HuH-7.5 (cell line): ENCODE data around the gene LYPD8.
A peak's percentile ranks its signal among the peaks of the same experiment; 100 is the strongest.

ENCODE experiments used
- DNase-seq: peaks from one replicate; pipeline ENCODE4 v3.0.0; 2011; ENCODE audit warnings: low spot score

Gene LYPD8

DNA sequence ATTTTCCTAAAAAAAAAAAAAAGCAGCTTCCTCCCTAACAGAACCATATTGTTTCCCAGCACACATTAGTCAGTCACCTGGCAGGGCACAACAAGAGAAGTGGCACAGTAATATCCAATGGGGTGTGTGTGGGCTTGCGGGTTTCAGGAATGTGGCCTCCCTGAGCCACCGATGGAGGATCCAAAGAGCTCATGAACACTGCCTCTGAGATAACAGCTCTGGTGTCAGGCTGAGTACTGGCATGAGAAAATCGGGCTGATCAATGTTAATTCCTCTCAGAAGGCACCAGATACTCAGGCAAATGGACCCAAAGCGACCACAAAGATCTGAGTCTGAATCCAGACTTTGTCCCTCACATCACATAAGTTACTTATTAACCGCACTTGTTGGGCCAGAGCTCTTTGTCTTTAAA is 2.2 kb upstream of the LYPD8 start:
- DNase-seq: peak; percentile 52

DNA sequence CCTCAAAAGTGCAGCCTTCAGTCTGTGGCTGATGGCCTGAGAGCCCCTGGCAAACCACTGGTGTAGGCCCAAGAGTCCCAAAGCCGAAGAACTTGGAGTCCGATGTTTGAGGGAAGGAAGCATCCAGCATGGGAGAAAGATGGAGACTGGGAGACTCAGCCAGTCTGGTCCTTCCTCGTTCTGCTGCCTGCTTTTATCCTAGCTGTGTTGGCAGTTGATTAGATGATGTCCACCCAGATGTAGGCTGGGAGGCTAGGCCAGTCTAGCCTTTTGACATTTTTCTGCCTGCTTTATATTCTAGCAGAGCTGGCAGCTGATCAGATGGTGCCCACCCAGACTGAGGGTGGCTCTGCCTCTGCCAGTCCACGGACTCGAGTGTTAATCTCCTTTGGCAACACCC is 1.1 kb upstream of the LYPD8 start:
- DNase-seq: no peak

DNA sequence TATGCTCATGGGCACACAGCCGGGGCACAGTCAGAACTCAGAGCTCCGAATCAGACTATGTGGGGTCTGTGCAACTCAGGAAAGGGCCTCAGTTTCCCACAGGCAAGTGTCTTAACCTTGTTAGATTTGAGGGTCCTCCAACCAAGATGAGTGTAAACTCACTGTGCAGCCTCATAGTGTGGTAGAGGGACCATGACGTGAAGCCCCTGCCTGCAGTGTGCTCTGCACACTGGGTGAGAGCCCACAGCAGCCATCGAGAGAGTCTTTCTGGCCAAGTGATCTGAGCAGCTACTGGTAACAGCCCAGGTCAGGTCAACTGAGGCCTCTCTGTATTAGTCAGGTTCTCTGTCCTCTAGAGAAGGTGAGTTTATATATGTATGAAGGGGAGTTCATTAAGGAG is 592 bp upstream of the LYPD8 start:
- no peak for DNase-seq

DNA sequence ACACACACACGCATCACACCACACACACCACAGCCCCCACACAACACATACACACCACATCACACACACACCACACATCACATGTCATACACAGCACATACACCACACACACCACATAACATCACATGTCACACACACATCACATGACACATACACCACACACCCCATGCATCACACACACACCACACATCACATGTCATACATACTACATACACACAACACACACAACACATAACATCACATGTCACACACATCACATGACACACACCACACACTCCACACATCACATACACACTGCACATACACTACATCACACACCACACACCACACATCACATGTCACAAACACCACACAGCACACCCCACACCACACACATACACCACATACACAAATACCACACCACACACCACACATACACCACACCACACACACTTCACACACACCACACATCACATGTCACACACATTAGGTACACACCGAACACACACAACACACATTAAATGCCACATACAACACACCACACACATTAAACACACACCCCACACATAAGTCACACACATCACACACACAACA is 1.8 kb downstream of the LYPD8 start:
- DNase-seq: no peak

DNA sequence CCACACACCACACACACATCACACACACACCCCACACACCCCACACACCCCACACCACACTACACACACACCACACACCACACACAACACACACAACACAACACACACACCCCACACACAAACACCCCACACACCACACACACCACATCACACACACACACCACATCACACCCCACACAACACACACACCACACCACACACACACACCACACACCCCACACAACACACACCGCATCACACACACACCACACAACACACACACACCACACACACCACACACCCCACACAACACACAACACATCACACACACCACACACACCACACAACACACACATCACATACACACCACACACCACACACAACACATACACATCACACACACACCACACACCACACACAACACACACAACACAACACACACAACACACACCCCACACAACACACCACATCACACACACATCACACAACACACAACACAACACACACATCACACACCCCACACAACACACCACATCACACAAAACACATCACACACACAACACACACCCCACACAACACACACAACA is 2.4 kb downstream of the LYPD8 start:
- DNase-seq: no peak

DNA sequence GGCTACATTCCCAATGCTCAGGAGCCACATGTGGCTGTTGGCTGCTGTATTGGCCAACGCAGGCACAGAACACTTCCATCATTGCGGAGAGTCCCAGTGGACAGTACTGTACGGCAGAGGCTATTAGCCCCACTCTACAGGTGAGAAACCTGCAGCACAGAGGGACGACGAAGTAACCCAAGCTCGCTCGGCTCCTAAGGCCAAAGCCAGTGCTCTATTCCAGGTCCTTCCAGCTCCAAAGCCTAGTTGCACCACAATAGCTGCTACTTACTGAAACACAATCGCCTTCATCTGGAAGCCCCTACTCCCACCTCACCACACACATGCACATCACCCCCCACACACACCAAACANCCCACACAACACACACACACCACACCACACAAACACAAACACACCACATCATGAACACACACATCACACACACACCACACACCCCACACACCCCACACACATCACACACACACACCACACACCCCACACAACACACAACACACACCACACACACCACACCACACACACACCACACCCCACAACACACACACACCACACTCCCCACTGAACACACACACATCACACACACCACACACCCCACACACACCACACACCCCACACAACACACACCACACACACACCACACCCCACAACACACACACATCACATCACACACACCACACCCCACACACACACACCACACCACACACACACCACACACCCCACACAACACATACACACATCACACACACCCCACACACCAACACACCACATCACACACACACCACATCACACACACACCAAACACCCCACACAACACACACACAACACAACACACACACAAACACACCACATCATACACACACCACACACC is 3.2 kb downstream of the LYPD8 start:
- DNase-seq: no peak

DNA sequence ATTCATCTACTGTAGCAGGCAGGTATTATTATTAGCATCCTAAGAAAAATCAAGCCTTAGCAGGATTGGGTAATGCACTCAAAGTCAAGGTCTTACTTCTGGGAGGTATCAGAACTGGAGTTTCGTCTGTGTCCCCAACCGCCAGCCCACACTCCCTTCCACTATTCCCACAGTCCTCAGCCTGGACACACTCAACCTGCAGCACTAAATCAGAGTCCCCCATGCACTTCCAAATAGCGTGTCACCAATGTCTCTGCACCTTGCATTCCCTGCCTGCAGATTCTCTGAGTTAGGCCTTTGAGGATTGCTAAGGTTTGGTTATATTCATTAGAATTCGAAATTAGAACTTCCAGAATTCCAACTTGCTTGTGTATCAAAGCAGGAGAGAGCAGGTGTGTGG is 3.9 kb downstream of the LYPD8 start:
- no peak for DNase-seq

DNA sequence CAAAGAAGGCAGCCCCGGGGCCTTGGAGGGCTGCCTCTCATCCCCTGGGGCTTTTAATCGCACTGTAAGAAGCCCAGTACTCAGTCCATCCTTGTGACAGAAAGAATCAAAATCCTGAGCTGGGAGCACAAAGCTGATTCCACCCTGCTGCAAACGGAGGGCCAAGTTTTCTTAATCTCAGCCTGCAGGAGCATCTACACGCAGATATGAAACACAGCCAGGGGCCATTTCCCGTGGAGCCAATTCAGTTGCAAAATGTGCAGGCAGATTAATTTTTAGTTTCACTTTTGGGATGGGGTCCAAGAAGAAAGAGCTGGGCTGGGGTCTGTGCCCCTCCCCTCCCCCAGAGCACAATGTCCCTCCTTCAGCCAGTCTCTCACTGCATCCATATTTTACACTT is 4.4 kb downstream of the LYPD8 start:
- DNase-seq: no peak

DNA sequence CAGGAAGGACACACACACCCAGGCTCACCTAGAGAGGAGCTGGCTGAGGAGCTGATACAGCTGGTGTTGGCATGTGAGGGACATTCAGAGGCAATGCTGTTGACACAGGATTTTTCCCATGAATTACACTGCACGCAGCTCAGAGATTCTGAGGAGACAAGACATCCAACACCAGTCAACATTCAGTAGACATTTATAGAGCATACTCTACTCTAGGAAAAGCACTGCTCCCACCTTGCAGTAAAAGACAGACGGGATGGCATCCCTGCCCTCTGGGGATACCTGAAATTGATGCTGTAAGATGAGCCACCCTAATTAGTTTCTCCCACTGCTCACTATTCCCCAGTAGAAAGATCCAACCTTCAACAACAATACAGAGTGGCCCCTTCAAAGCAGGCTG is 5.1 kb downstream of the LYPD8 start:
- no peak for DNase-seq

DNA sequence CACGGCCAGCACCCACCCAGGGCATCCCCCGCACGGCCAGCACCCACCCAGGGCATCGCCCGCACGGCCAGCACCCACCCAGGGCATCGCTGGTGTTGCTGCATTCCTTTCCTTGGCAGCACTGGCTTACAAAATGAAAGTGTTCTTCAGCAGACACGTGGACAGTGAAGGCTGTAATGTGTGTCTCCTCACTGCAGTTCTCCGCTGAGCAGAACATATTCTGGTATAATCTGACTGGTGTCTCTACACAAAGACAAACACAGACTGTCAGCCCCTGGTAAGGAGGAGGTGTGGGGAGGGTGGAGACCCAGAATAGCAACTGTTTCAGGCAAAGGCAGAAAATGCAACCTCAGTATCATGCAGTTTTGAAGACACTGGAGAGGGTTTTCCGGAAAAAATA is 7.3 kb downstream of the LYPD8 start:
- DNase-seq: no peak

DNA sequence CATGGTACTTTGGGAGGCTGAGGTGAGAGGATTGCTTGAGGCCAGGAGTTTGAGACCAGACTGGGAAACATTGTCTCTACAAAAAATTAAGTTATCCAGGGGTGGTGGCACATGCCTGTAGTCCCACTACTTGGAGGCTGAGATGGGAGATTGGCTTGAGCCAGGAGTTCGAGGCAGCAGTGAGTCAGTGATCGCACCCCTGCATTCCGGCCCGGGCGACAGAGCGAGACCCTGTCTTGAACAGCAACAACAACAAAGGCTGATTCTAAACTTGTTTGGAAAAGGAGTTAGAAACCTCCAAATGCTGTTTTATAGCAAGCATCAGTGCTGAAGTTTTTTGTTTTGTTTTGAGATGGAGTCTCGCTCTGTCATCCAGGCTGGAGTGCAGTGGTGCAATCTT is 14.7 kb downstream of the LYPD8 start:
- no peak for DNase-seq

DNA sequence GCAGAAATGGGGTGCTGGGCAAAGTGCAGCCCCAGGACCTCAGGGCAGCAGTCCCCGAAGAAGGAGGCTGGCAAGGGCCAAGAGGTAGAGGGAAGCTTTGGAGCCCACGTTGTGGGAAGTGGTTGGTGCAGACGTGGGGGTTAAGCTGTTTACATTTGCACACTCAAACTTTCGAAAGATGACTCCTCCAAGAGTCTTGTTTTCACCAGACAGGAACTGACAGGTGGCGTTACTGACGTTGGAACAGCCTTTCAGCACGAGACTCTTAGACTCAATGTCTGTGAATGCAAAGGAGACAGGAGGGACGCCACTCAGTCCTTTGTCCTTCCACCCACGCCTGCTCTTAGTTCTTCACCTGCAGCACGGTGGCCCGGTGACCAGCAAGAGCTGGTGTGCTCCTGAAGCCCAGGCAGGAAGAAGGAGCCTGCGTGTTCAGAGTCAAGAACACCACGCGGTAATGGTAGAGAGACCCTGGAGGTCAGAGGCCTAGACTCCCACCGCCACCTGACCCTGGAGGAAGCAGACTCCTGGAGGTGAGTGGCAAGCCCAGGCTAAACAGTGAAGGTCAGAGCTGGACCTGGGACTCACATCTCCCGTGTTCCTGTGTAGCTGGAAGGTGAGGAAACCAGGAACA is 15.9 kb downstream of the LYPD8 start:
- no peak for DNase-seq

DNA sequence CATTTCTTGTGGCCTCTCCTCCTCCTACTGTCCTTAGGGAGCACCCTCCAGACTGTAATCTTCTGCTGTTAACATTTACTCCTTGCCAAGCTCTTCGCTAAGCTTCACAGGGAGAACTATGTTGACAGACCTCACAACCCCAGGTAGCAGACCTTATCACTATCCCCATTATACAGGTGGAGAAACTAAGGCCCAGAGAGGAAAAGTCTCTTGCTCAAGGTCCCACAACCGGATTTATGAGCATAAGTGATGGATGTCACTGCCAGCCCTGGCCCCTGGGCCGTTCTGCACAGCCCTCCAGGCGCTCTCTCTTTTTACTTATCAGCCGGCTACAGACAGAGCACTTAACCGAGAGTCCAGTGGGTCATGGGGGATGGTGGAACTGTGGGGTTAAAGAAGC is 18.1 kb downstream of the LYPD8 start:
- DNase-seq: no peak

DNA sequence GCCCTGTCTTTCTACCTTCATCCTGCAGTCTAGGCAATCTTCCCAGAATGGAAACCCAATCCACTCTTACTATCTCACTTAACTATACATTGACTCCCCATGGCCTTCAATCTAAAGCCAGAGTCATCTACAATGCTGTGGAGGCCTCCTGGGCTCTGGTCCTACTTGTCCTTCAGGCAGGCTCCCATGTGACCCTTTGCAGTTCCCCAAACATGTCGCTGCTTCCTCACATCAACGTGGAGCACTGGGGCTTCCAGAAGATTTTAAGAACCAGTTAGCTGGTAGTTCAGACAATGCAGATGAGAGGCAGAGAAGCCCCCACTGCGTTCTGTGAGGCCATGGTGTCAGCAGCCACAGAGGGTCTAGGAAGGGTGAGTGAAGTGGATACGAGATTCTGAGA is 18.6 kb downstream of the LYPD8 start:
- no peak for DNase-seq

DNA sequence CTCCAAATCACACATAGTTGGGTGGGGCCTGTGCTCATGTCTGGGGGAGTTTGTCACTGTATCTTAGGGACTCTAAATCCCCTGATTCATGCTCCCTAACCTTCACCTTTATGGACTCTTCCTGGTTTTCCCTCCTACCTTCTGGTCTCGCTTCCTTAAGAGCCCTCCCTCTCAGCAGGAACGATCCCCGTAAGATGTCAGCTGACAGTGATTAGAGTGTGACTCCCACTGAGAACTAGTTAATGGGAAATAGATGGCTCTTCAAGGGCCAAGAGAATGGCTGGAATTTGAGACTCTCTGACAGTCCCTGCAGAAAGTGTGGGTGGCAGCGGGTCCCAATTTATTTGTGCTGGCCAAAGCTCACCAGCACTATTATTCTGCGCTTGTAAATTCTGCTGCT is 22.0 kb downstream of the LYPD8 start:
- no peak for DNase-seq

DNA sequence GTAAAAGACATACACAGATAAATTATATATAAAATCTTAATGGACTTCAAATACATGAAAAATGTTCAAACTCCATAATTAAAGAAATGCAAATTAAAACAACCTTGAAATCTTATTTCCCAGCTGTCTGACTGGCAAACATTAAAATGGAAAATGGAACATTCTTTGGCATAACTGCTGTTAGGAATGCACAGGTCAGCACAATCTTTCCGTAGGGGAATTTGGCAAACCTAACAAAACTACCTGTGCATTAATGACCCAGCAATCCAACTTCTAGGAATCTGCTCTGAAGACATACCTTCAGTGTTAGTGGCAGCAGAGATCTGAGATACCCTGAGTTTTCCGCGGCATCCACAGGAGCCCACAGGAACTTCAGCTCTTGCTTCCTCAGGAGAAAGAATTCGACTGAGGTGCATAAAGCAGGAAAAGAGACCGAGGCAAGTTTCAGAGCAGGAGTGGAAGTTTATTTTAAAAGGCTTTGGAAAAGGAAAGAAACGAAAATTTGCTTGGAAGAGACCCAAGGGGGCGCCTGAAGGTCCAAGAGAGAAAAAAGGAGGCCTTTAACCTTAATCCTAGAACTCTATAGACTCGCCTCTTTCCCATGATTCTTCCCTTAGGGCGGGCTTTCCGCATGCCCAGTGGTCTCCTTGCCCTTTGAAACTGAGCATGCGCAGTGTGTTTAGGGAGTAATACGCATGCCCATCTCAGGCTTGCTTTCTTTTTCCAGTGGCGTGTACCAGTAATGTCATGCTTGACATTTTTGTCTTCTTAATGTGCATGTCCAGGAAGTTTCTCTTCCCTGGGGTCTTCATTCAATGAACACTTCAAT is 24.8 kb downstream of the LYPD8 start:
- DNase-seq: no peak

DNA sequence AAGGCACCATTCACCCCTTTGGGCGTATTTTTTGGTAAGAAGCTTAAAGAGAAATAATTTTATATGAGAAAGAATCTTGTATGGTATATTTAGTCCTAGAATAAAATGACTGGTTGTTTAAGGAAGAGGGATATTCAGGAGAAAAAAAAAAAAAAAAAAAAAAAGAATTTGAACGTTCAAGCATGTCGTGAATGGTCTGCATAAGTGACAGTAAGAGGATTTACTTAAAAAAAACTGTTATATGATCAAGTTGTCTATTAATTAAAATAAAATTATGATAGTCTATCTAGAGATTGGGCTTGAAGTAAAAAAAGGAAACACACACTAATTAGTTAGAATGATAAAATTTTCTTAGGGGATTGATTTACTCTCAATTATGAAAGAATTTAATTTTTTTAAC is 41.3 kb downstream of the LYPD8 start:
- no peak for DNase-seq

DNA sequence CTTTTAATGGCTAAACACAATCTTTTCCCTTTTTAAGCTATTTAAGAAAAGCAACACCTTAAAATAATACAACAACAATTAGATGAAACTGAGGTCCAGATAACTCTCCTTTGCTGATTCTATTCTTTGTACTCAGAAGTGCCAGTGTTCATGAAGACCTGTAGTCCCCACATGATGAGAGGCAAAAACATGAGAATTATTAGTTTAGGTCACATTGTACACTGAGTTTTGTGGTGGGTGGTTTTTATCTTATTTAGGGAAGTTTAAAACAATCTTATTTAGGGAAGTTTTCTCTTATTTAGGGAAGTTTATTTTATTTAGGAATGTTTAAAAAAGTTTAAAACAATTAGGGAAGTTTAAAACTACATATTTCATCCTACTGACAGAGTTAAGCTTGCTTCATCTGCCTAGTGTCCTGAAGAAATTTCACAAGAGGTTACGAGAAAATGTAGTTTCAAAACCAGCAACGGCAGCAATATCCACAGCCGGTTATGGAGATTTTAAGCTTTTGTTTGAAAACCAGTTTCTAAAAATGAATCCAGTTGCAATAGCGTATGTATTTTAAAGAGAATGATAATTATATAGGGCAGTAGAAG is 45.2 kb downstream of the LYPD8 start:
- DNase-seq: no peak

DNA sequence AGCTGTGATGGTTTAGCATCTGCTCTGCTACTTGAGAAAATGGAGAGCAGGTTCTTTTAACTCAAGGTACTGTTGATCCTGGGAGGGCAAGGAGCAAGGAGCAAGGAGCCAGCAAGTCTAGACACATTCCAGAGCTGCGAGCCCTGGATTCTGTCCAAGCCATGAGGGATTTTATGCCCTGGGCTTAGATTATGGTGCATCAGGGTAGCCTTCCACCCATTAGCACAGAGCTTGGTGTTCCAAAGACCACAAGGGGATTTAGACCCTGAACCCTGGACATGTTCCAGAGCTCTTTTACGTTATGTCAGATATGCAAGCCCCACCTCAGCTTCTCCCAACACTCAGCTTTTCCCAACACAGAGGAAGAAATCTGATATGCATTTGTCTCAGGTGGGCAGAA is 51.0 kb downstream of the LYPD8 start:
- no peak for DNase-seq

DNA sequence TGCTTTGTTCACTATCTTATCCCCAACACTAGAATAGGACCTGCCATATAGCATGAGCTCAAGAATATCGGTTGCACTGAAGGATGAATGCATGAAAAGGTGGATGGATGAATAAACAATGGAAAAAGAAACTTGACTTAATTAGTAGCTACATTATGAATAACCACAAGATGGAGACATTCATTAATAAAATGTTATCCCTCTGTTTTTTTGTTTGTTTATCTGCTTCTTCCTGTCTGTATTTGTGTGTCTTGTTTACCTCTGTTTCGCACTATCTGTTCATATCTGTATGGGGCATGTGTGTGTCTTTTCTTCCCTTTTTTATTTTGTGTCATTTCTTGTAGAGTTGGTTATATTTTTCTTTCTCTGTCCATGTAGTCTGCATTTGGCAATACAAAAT is 51.9 kb downstream of the LYPD8 start:
- no peak for DNase-seq

DNA sequence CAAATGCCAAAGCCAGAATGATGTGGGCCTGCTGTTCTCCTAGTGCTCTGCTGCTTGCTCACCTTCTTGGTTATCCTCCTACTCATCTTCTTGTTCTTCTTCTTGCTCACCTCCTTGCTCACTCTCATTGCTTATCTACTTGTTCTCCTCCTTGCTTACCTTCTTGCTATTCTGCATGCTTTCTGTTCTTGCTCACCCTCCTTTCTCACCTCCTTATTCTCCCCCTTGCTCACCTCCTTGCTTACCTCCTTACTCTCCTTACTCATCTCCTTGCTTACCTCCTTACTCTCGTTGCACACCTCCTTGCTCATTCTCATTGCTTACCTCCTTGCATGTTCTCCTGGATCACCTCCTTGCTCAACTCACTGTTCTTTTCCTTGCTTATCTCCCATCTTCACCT is 52.8 kb downstream of the LYPD8 start, which contains the start of gene OR14I1:
Gene OR14I1 (minus strand): TSS at position 53 of the 400 bp plus-strand sequence.
- no peak for DNase-seq

DNA sequence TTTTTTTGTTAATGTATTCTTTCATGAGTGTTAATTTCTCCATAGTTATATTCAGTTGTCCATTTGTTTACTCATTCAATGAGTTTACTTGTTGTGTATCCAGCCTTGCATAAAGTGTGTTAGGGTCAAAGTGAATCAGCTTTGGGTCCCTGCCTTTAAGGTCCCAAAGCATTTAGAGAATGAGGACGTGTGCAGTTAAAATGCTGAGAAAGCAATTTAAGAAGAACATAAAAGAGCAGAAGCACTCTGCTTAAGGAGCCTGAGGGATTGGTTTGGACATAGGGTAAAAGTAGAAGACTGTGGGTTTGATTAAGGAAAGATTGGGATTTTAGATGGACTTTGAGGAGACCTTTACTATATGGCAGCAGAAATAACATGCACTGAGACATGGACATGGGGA is 56.5 kb downstream of the LYPD8 start:
- DNase-seq: no peak
